ENCODE data around the gene SACM1L. TPM values are rescaled to one million over a fixed set of nuclear protein-coding genes. Genes with fewer than 3 reads are reported as not detected.

Gene SACM1L
- total RNA-seq, 1 donor from 2014 or later: 26.6 TPM

- FAIRE-seq (no peak), DNase-seq (ENCODE audit: low read depth) (no peak)
- H3K36me3 ChIP-seq (ENCODE audit: control insufficient read depth, insufficient read depth, low read length): peaks cover 10% of the 10 kb centered on the region
- TF ChIP-seq CTCF (IDR thresholded peaks at IDR 0.05; ENCODE audit: insufficient read depth, low read length, severe bottlenecking): no peak
- no peak overlapping the region for H3K4me3 ChIP-seq (ENCODE audit: low read depth, low read length)
- H3K27me3 ChIP-seq (ENCODE audit: control insufficient read depth, insufficient read depth, low read length): no peaks in the 10 kb centered on the region
Measured at GRCh38 chr3:45670991-45671390, 18.2 kb upstream of the SACM1L start.

DNA sequence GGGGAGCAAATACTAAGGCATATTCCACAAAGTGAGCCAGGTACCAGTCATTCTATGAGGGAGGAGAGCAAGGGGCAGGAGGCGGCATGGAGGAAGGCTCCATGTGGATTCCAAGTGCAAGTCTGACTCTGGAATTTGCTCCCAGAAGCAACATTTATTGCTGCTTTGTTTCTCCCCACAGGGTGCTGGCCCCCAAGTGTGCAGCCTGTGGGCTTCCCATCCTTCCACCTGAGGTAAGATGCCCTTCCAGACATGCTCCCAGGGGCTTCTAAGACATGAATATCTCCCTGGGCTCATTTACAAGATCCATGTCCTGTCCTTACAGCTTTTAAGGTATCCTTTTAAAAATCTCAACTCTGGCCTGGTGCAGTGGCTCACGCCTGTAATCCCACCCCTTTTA lies 15.9 kb upstream of the SACM1L start:
- Histone ChIP-seq H3K27me3 (ENCODE audit: control insufficient read depth, insufficient read depth, low read length) (no peaks in the 10 kb centered on the region), H3K36me3 (ENCODE audit: control insufficient read depth, insufficient read depth, low read length) (peaks cover 10% of the 10 kb centered on the region), H3K4me3 (ENCODE audit: low read depth, low read length) (no peak overlapping the region)
- DNase-seq (ENCODE audit: low read depth) (no peak), FAIRE-seq (no peak)
- TF ChIP-seq CTCF (IDR thresholded peaks at IDR 0.05; ENCODE audit: insufficient read depth, low read length, severe bottlenecking): no peak

DNA sequence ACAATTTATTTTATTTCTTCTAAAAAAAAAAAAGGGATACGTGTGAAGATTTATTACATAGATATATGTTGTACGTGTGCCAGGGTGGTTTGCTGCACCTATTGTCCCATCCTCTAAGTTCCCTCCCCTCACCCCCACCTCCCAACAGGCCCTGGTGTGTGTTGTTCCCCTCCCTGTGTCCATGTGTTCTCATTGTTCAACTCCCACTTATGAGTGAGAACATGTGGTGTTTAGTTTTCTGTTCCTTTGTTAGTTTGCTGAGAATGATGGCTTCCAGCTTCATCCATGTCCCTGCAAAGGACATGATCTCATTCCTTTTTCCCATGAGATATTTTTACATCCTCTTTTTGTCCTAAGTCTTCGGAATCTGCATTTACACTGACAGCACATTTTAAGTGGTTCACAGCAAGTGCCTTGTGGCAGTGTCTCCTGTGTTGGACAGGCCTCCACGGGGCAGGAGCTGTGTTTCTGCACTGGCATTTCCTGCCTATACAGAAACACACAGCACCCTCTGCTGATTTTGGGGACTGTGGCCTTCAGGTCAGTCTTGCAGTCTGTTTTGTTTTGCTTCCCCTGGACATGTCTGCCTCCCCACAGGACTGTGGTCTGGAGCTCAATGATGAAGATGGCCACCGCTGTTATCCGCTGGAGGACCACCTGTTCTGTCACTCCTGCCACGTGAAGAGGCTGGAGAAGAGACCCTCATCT lies 12.7 kb upstream of the SACM1L start:
- Histone ChIP-seq H3K36me3 (ENCODE audit: control insufficient read depth, insufficient read depth, low read length) (peaks cover 10% of the 10 kb centered on the region), H3K27me3 (ENCODE audit: control insufficient read depth, insufficient read depth, low read length) (no peaks in the 10 kb centered on the region), H3K4me3 (ENCODE audit: low read depth, low read length) (no peak overlapping the region)
- FAIRE-seq: no peak
- DNase-seq (ENCODE audit: low read depth): no peak
- peak; percentile 8 for TF ChIP-seq CTCF (IDR thresholded peaks at IDR 0.05; ENCODE audit: insufficient read depth, low read length, severe bottlenecking)

DNA sequence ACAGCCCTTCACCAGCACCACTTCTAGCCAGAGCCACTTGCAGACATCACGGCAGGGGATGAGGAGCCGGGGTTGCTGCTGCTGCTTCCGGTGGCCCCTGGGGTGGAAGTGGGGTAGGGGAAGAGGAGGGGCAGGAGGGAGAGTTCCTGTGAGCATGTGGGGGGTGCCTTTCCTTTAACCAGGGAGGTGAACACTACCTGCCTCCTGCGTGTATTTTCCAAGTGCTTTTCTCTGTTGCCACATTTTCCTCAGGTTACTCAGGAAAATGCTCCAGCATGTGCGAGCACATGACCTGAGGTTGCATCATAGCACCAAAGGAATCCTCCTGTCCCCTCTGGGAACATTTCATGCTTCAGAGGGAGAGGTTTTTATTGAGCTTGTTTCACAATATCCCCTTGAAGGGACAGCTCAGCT lies 12.2 kb upstream of the SACM1L start:
- FAIRE-seq (peak; percentile 70), DNase-seq (ENCODE audit: low read depth) (peak; percentile 88)
- H3K27me3 ChIP-seq (ENCODE audit: control insufficient read depth, insufficient read depth, low read length): no peaks in the 10 kb centered on the region
- no peak for TF ChIP-seq CTCF (IDR thresholded peaks at IDR 0.05; ENCODE audit: insufficient read depth, low read length, severe bottlenecking)
- H3K4me3 ChIP-seq (ENCODE audit: low read depth, low read length): no peak overlapping the region
- peaks cover 10% of the 10 kb centered on the region for H3K36me3 ChIP-seq (ENCODE audit: control insufficient read depth, insufficient read depth, low read length)

- H3K4me3 ChIP-seq (ENCODE audit: low read depth, low read length): no peak overlapping the region
- peaks cover 6% of the 10 kb centered on the region for H3K36me3 ChIP-seq (ENCODE audit: control insufficient read depth, insufficient read depth, low read length)
- no peak for TF ChIP-seq CTCF (IDR thresholded peaks at IDR 0.05; ENCODE audit: insufficient read depth, low read length, severe bottlenecking)
- no peak for DNase-seq (ENCODE audit: low read depth)
- no peaks in the 10 kb centered on the region for H3K27me3 ChIP-seq (ENCODE audit: control insufficient read depth, insufficient read depth, low read length)
- no peak for FAIRE-seq
Measured at GRCh38 chr3:45677841-45678240, 11.4 kb upstream of the SACM1L start.

GRCh38 chr3:45679805-45680204 lies 9.4 kb upstream of the SACM1L start:
- Histone ChIP-seq H3K4me3 (ENCODE audit: low read depth, low read length) (no peak overlapping the region), H3K27me3 (ENCODE audit: control insufficient read depth, insufficient read depth, low read length) (no peaks in the 10 kb centered on the region), H3K36me3 (ENCODE audit: control insufficient read depth, insufficient read depth, low read length) (peaks cover 2% of the 10 kb centered on the region)
- FAIRE-seq (no peak), DNase-seq (ENCODE audit: low read depth) (no peak)
- TF ChIP-seq CTCF (IDR thresholded peaks at IDR 0.05; ENCODE audit: insufficient read depth, low read length, severe bottlenecking): no peak
